Measurements from ENCODE around the gene KRT35.

DNA sequence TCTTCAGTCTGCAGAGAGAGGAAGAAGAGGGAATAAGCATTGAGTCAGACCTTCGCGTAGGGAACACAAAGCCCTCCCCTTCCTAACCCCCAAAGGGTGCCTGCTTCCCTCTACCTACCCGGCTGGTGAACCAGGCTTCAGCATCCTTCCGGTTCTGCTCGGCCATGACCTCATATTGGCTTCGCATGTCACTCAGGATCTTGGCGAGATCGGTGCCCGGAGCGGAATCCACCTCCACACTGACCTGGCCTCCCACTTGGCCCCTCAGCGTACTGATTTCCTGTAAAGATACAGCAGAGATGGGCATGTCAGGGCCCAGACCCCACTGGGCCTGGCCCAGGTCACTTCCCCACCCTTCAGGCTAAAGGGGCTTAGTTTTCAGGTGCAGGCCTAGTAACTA is 43.3 kb upstream of the KRT35 start:
- TF ChIP-seq POLR2A (IDR thresholded peaks at IDR 0.05): no peak
- TF ChIP-seq EP300 (IDR thresholded peaks at IDR 0.05): no peak
